HG03039 (cell line): ENCODE results near the gene RBM12.

Experiments used
- ATAC-seq: cut with Tn5 transposase; IDR thresholded peaks from one replicate; pipeline ENCODE4 v1.9.1; 2021; ENCODE audit warnings: mild to moderate bottlenecking, moderate library complexity; ENCODE audit not compliant: unreplicated experiment

The RBM12 gene

GRCh38 chr20:35600993-35601973 lies 63.4 kb downstream of the RBM12 start:
- ATAC-seq = no peak

DNA sequence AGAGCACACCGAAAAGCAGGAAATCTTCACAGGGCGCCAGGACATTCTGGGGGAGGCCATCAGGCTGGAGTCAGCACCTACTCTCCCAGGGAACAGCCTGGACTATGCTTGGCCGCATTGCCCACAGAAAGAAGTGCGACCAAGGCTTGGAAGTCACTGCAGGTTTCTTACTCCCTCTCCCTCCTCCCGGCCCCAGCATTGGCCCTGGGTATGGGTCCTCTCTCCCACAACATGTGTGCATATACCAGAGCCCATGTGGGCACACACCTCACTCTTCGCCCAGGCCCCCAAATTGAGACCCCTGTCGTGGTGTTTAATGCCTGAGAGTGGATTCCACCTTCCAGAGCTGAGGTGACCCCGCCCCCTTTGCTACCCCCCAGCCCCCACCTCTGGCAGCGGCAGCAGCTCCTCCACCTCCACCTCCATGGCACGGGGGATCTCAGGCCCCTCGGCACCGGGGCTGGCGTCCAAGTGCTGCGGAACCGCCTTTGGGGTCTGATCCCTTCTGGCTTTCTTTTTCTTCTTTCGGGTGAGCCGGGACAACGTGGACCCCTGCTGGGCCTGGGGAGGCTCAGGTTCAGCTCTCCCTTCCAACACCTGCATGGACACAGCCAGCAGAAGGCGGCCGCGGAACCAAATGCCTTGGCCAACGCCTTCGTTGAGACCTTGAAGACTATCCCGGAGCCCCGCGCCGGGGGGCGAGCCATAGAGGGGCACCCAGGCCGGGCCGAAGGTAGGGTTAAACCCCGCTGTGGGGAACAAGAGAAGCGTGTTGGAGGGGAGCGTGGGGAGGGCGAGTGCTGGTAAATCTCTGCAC lies 64.3 kb downstream of the RBM12 start:
- ATAC-seq = no peak

GRCh38 chr20:35599776-35600120 lies 65.0 kb downstream of the RBM12 start:
- no peak for ATAC-seq
